ENCODE measurements around the gene ST3GAL2. TPM values are rescaled to one million over a fixed set of nuclear protein-coding genes. Genes with fewer than 3 reads are reported as not detected.

Gene ST3GAL2
- total and polyA plus RNA-seq, 12 donors: 5.3 to 30.8 (median 22.6) TPM

DNA sequence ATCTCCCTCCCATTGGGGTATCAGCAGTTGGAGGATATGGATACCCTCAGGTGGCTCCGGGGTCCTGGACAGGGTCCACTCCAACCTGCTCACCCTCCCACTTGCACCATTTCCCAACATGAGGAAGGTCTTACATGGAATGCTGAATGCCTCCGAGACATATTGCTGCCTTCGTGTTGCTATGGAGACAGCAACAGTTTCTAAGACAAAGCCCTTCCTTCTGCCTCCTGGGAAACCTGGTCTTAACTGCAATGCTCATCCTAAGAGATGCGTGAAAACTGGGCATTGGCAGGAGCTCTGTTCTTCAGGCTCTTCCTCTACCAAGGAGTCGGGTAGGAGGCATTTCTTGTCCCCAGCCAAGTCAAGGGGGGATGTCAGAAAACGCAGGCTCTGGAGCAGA is 45.2 kb downstream of the ST3GAL2 start:
- Histone ChIP-seq H3K4me3 (no peak overlapping the region), H3K27ac (no peak overlapping the region), H3K4me1 (replicated peaks in 1 of 2) (peaks cover 9 to 11% of the 10 kb centered on the region in 2 donors), H3K27me3 (no peaks in the 10 kb centered on the region), H3K9me3 (replicated peaks in 1 of 3) (no peaks in the 10 kb centered on the region), H3K36me3 (replicated peaks in 1 of 2) (peaks cover 0 to 22% of the 10 kb centered on the region in 2 donors)
- WGBS, 4 donors: 91 to 97% (median 95%) methylated on average over 5 to 6 of the region's 6 CpGs
- DNase-seq: no peak
- intact Hi-C loops (cut with DNase I): no loop called here
- TF ChIP-seq POLR2A (IDR thresholded peaks at IDR 0.05): no peak
- TF ChIP-seq, protein P1, sequence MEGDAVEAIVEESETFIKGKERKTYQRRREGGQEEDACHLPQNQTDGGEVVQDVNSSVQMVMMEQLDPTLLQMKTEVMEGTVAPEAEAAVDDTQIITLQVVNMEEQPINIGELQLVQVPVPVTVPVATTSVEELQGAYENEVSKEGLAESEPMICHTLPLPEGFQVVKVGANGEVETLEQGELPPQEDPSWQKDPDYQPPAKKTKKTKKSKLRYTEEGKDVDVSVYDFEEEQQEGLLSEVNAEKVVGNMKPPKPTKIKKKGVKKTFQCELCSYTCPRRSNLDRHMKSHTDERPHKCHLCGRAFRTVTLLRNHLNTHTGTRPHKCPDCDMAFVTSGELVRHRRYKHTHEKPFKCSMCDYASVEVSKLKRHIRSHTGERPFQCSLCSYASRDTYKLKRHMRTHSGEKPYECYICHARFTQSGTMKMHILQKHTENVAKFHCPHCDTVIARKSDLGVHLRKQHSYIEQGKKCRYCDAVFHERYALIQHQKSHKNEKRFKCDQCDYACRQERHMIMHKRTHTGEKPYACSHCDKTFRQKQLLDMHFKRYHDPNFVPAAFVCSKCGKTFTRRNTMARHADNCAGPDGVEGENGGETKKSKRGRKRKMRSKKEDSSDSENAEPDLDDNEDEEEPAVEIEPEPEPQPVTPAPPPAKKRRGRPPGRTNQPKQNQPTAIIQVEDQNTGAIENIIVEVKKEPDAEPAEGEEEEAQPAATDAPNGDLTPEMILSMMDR (IDR thresholded peaks at IDR 0.05): no peak

DNA sequence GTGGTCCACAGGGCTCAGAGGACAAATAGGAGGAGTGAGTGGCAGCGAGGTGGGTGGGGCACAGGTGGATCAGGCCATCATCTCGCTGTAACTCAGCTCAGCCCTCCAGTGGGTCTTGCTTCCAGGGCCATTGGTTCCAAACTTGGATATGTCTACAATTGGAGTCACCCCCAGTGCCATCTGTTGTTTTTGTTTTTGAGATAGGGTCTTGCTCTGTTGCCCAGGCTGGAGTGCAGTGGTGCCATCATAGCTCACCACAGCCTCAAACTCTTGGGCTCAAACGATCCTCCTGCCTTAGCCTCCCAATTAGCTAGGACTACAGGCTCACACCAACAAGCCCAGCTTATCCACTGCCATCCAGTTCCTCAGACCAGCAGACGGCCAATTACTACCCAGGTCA is 46.3 kb downstream of the ST3GAL2 start:
- no peaks in the 10 kb centered on the region for H3K9me3 ChIP-seq (replicated peaks in 1 of 3)
- H3K36me3 ChIP-seq (replicated peaks in 1 of 2): peaks cover 0 to 24% of the 10 kb centered on the region in 2 donors
- WGBS, 4 donors: 95 to 98% (median 97%) methylated on average over 3 to 4 of the region's 4 CpGs
- intact Hi-C loops (cut with DNase I): no loop called here
- no peak for TF ChIP-seq POLR2A (IDR thresholded peaks at IDR 0.05)
- TF ChIP-seq, protein P1 (IDR thresholded peaks at IDR 0.05): no peak
- DNase-seq: no peak
- no peak overlapping the region for H3K4me3 ChIP-seq
- H3K4me1 ChIP-seq (replicated peaks in 1 of 2): peaks cover 9 to 11% of the 10 kb centered on the region in 2 donors
- no peaks in the 10 kb centered on the region for H3K27me3 ChIP-seq
- no peak overlapping the region for H3K27ac ChIP-seq

DNA sequence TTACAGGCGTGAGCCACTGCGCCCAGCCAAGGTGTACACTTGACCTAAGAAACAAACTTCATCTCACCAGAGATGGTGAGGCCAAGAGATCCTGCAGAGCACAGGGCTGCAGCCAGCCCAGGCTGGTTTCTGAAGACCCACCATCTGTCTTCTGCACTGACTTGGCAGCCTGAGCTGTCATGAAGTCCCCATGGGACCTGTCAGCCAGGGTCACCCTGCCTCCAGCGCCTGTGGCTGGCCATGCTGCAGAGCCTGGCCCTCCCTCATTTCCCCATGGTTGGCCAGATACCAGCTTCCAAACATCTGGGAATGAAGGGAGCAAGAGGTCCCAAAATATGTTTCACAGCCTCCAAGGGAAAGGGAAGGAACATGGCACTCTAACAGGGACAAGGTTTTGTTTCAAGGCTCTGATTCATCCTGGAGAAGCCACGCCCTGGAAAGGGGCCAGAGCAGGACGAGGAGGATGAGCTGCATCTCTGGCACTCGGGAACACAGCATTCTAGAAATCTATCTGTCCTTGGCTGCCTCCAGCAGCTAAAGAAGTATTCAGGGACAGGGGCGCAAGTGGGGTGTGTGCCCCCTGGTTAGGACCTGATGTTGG is 46.9 kb downstream of the ST3GAL2 start:
- no peaks in the 10 kb centered on the region for H3K27me3 ChIP-seq
- no peak for TF ChIP-seq POLR2A (IDR thresholded peaks at IDR 0.05)
- TF ChIP-seq, protein P1 (IDR thresholded peaks at IDR 0.05): no peak
- H3K36me3 ChIP-seq (replicated peaks in 1 of 2): peaks cover 0 to 31% of the 10 kb centered on the region in 2 donors
- peak overlapping the region in 1 of 5 donors; percentile 47 for H3K27ac ChIP-seq
- intact Hi-C loops (cut with DNase I): no loop called here
- DNase-seq: peak; percentile 75 to 92 (median 89)
- H3K4me3 ChIP-seq: no peak overlapping the region
- no peaks in the 10 kb centered on the region for H3K9me3 ChIP-seq (replicated peaks in 1 of 3)
- peaks cover 9 to 11% of the 10 kb centered on the region in 2 donors for H3K4me1 ChIP-seq (replicated peaks in 1 of 2)
- WGBS, 4 donors: 49 to 67% (median 58%) methylated on average over 6 to 7 of the region's 7 CpGs

DNA sequence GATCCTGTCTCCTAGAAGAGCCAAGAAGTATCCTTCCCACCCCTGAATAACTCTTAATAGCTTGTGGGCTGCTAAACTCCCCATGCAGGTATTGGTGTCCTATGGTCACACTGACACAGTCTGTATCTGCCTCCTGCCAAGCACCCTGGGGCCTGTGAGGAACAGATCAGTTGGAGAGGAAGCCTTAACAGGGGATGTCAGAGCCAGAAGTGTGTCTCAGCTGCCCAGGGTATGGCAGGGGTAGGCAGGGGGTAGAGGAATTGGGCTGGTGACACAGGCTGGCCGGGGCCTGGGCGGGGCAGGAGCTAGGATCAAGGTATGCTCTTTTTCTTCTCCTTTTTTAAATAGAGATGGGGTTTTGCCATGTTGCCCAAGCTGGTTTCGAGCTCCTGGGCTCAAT is 47.5 kb downstream of the ST3GAL2 start:
- 90 to 100% (median 96%) methylated on average over 3 of the region's 3 CpGs for WGBS, 4 donors
- H3K27ac ChIP-seq: no peak overlapping the region
- DNase-seq: no peak
- peaks cover 9 to 11% of the 10 kb centered on the region in 2 donors for H3K4me1 ChIP-seq (replicated peaks in 1 of 2)
- no peak overlapping the region for H3K4me3 ChIP-seq
- H3K9me3 ChIP-seq (replicated peaks in 1 of 3): no peaks in the 10 kb centered on the region
- intact Hi-C loops (cut with DNase I): no loop called here
- peaks cover 0 to 36% of the 10 kb centered on the region in 2 donors for H3K36me3 ChIP-seq (replicated peaks in 1 of 2)
- no peaks in the 10 kb centered on the region for H3K27me3 ChIP-seq
- TF ChIP-seq, protein P1 (IDR thresholded peaks at IDR 0.05): no peak
- no peak for TF ChIP-seq POLR2A (IDR thresholded peaks at IDR 0.05)
